Peyer's patch (tissue), 4 donors: ENCODE data around the gene TNS3. TPM values are rescaled to one million over a fixed set of nuclear protein-coding genes. Genes with fewer than 3 reads are reported as not detected.

Source experiments
- DNase-seq, 3 donors: peaks; one replicate each; pipeline ENCODE4 v3.0.0-alpha.2; 2017 to 2019
- H3K27ac ChIP-seq, 4 donors: fragments of 200-600 bp; sonication (generic); one replicate each; pipeline ENCODE4 v1.5.1; 2016 to 2019
- H3K27me3 ChIP-seq, 2 donors: fragments of 200-600 bp; sonication (generic); one replicate each; pipeline ENCODE4 v1.5.1; 2019
- H3K36me3 ChIP-seq, 3 donors: fragments of 200-600 bp; sonication (generic); one replicate each; pipeline ENCODE4 v1.5.1; 2016 to 2019
- H3K4me1 ChIP-seq, 4 donors: fragments of 200-600 bp; sonication (generic); one replicate each; pipeline ENCODE4 v1.5.1; 2016 to 2019
- H3K4me3 ChIP-seq, 4 donors: fragments of 200-600 bp; sonication (generic); 1 replicate in 3 of 4; 2 replicates in 1 of 4; pipeline ENCODE4 v1.5.1; 2016 to 2019; ENCODE audit warnings: mild to moderate bottlenecking in 1 of 4
- H3K9me3 ChIP-seq, 4 donors: fragments of 200-600 bp; sonication (generic); one replicate each; pipeline ENCODE4 v1.5.1; 2016 to 2019; ENCODE audit warnings: mild to moderate bottlenecking in 1 of 4
- CTCF ChIP-seq, 6 experiments: fragments of 450-650 bp in 4 of 6; fragments of 200-600 bp in 2 of 6; sonication (generic) in 1 of 6; IDR thresholded peaks; one replicate each; pipeline ENCODE4 v1.5.1; 2017 to 2019; ENCODE audit warnings: antibody characterized with exemption in 6 of 6, mild to moderate bottlenecking in 3 of 6, moderate library complexity in 1 of 6
- POLR2A ChIP-seq, 2 donors: fragments of 450-650 bp; IDR thresholded peaks; one replicate each; pipeline ENCODE4 v1.5.1; 2017; ENCODE audit warnings: antibody characterized with exemption in 2 of 2, mild to moderate bottlenecking in 2 of 2, moderate library complexity in 2 of 2
- total RNA-seq, 4 donors: library from RNA; depleted of rRNA; stranded (reverse); fragments of >200 nt; gene quantifications; one replicate each; pipeline ENCODE4 v1.1.0, GENCODE V29; 2016

TNS3 gene
- total RNA-seq, 4 donors from 2014 or later, result 79.5 to 157 (median 112) TPM

GRCh38 chr7:47505312-47506007 is 76.5 kb downstream of the TNS3 start:
- no peak for TF ChIP-seq CTCF (IDR thresholded peaks at IDR 0.05)
- no peak for TF ChIP-seq POLR2A (IDR thresholded peaks at IDR 0.05)
- no peak overlapping the region for H3K4me3 ChIP-seq
- no peaks in the 10 kb centered on the region for H3K27me3 ChIP-seq
- no peak for DNase-seq
- peaks cover 0 to 41% (median under 1%) of the 10 kb centered on the region in 4 donors for H3K4me1 ChIP-seq
- no peaks in the 10 kb centered on the region for H3K9me3 ChIP-seq
- H3K27ac ChIP-seq, result no peak overlapping the region
- H3K36me3 ChIP-seq, result peaks cover 0 to 22% (median 0%) of the 10 kb centered on the region in 3 donors

GRCh38 chr7:47504551-47505311 is 77.2 kb downstream of the TNS3 start:
- Histone ChIP-seq H3K36me3 (peaks cover 0 to 22% (median 0%) of the 10 kb centered on the region in 3 donors), H3K4me1 (peaks cover 0 to 48% (median 3%) of the 10 kb centered on the region in 4 donors), H3K27me3 (no peaks in the 10 kb centered on the region), H3K27ac (no peak overlapping the region), H3K9me3 (no peaks in the 10 kb centered on the region), H3K4me3 (no peak overlapping the region)
- DNase-seq, result no peak
- TF ChIP-seq CTCF (IDR thresholded peaks at IDR 0.05) (no peak), POLR2A (IDR thresholded peaks at IDR 0.05) (no peak)

- Histone ChIP-seq H3K27ac (no peak overlapping the region), H3K4me1 (peaks cover 0 to 62% (median 6%) of the 10 kb centered on the region in 4 donors), H3K27me3 (no peaks in the 10 kb centered on the region)
Measured at GRCh38 chr7:47503281-47503680, 78.6 kb downstream of the TNS3 start.

GRCh38 chr7:47502240-47502877 is 79.6 kb downstream of the TNS3 start:
- no peak overlapping the region for H3K4me3 ChIP-seq
- peaks cover 6 to 70% (median 13%) of the 10 kb centered on the region in 4 donors for H3K4me1 ChIP-seq
- H3K36me3 ChIP-seq, result peaks cover 0 to 10% (median 0%) of the 10 kb centered on the region in 3 donors
- H3K9me3 ChIP-seq, result no peaks in the 10 kb centered on the region
- peak in 1 of 3 donors; percentile 82 for DNase-seq
- no peaks in the 10 kb centered on the region for H3K27me3 ChIP-seq
- TF ChIP-seq CTCF (IDR thresholded peaks at IDR 0.05) (peak in 1 of 6 experiments; percentile 3), POLR2A (IDR thresholded peaks at IDR 0.05) (no peak)
- H3K27ac ChIP-seq, result peak overlapping the region in 3 of 4 donors; percentile 7 to 58 (median 41)

More at GRCh38 chr7:47503281-47503680, 78.6 kb downstream of the TNS3 start:
- no peak overlapping the region for H3K4me3 ChIP-seq
- DNase-seq, result no peak
- peaks cover 0 to 10% (median 0%) of the 10 kb centered on the region in 3 donors for H3K36me3 ChIP-seq
- no peaks in the 10 kb centered on the region for H3K9me3 ChIP-seq
- TF ChIP-seq POLR2A (IDR thresholded peaks at IDR 0.05) (no peak), CTCF (IDR thresholded peaks at IDR 0.05) (no peak)

- peaks cover 0 to 10% (median 0%) of the 10 kb centered on the region in 3 donors for H3K36me3 ChIP-seq
- H3K4me1 ChIP-seq, result peaks cover 11 to 79% (median 18%) of the 10 kb centered on the region in 4 donors
Measured at GRCh38 chr7:47501406-47501805, 80.5 kb downstream of the TNS3 start.

More at GRCh38 chr7:47501406-47501805, 80.5 kb downstream of the TNS3 start:
- Histone ChIP-seq H3K27me3 (no peaks in the 10 kb centered on the region), H3K9me3 (no peaks in the 10 kb centered on the region), H3K27ac (peak overlapping the region in 3 of 4 donors; percentile 38 to 58 (median 41)), H3K4me3 (no peak overlapping the region)
- no peak for DNase-seq
- TF ChIP-seq CTCF (IDR thresholded peaks at IDR 0.05) (no peak), POLR2A (IDR thresholded peaks at IDR 0.05) (no peak)
